ENCODE data around the gene ARIH1. TPM values are rescaled to one million over a fixed set of nuclear protein-coding genes. Genes with fewer than 3 reads are reported as not detected.

The ARIH1 gene
- total and polyA plus RNA-seq, 2 experiments from 2014 or later: 30.5 to 48.6 TPM

GRCh38 chr15:72584006-72584405, 109.9 kb downstream of the ARIH1 start (continued):
- TF ChIP-seq ZNF462 (CRISPR knock-in tag; IDR thresholded peaks at IDR 0.05): no peak
- no peak for TF ChIP-seq STAT1 (IDR thresholded peaks at IDR 0.05; ENCODE audit: unreplicated experiment)
- no peak for TF ChIP-seq ZNF331 (CRISPR knock-in tag; IDR thresholded peaks at IDR 0.05; ENCODE audit: low read depth)

GRCh38 chr15:72585025-72585424, 110.9 kb downstream of the ARIH1 start:
- no peaks in the 10 kb centered on the region for H3K27me3 ChIP-seq (ENCODE audit: insufficient read depth)
- no peak for ATAC-seq
- no peak overlapping the region for H2AFZ ChIP-seq
- no peak overlapping the region for H3K27ac Mint-ChIP-seq
- no peaks in the 10 kb centered on the region for H3K27me3 Mint-ChIP-seq (ENCODE audit: insufficient read depth, low read depth, poor library complexity)
- H4K20me1 ChIP-seq (replicated peaks; ENCODE audit: insufficient read depth): peaks cover 3% of the 10 kb centered on the region
- DNase-seq (ENCODE audit: low spot score): no peak
- H3K9me3 Mint-ChIP-seq: no peaks in the 10 kb centered on the region
- no peaks in the 10 kb centered on the region for H3K9me2 ChIP-seq (ENCODE audit: insufficient read depth)
- H3F3A ChIP-seq (replicated peaks; ENCODE audit: low read depth): no peaks in the 10 kb centered on the region
- H3K36me3 ChIP-seq (ENCODE audit: insufficient read depth): peaks cover 32% of the 10 kb centered on the region
- no peaks in the 10 kb centered on the region; the same call in 1 of the 2 replicates for H3K4me1 ChIP-seq (ENCODE audit: insufficient read depth)
- H3K4me2 ChIP-seq: no peak overlapping the region
- no peak overlapping the region for H3K4me3 ChIP-seq
- H3K4me1 Mint-ChIP-seq: no peaks in the 10 kb centered on the region; the same call in 2 of the 3 replicates
- H3K27ac ChIP-seq (ENCODE audit: low read depth): no peak overlapping the region; the same call in 1 of the 2 replicates
- H3K79me2 ChIP-seq (replicated peaks; ENCODE audit: insufficient read depth): no peaks in the 10 kb centered on the region
- H3K36me3 Mint-ChIP-seq (ENCODE audit: low read depth): peaks cover 26% of the 10 kb centered on the region; the same call in 2 of the 3 replicates
- no peak overlapping the region for H3K4me3 Mint-ChIP-seq
- TF ChIP-seq POLR2AphosphoS5 (IDR thresholded peaks at IDR 0.05; ENCODE audit: low read depth): no peak
- no peak for TF ChIP-seq NANOG (IDR thresholded peaks at IDR 0.05; ENCODE audit: borderline replicate concordance)
- TF ChIP-seq ETS1 (IDR thresholded peaks at IDR 0.05): no peak
- no peak for TF ChIP-seq REST (IDR thresholded peaks at IDR 0.05; ENCODE audit: unreplicated experiment)
- TF ChIP-seq ZNF114 (CRISPR knock-in tag; IDR thresholded peaks at IDR 0.05): no peak
- TF ChIP-seq CREB1 (CRISPR knock-in tag; IDR thresholded peaks at IDR 0.05; ENCODE audit: low read depth): no peak
